ENCODE measurements around the gene PCDHGA1. TPM values are rescaled to one million over a fixed set of nuclear protein-coding genes. Genes with fewer than 3 reads are reported as not detected.

The PCDHGA1 gene
- total and polyA plus RNA-seq, 9 of the 15 experiments (the other 6 are each of a cell fraction or from before 2014, with no cell fraction given), result 0.05 to 0.26 (median 0.18) TPM; not detected in 2

DNA sequence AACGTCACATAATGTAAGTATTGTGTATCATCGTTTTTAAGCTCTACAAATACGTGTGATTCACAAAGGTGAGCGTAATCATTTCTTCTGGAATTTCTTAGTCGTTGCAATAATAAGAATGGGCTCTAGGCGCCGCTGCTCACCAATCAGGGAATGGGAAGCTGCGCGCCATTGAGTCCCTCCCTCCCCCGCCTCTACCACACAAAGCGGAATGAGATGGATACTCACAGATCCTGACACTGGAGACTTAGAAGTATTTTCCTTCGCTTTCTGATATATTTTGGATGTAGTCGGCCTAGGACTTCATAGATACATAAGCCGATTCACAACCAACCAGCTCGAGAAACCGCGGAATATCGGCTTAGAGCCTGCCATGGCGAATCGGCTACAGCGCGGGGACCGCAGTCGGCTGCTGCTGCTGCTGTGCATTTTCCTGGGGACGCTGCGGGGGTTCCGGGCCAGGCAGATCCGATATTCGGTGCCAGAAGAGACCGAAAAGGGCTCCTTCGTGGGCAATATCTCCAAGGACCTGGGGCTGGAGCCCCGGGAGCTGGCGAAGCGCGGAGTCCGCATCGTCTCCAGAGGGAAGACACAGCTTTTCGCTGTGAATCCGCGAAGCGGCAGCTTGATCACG is 90.7 kb downstream of the PCDHGA1 start, which contains the start of gene PCDHGA11 (continued):
- TF ChIP-seq RBM17 (IDR thresholded peaks at IDR 0.05; ENCODE audit: borderline replicate concordance, low read depth, low read length), result no peak
- TF ChIP-seq CEBPG (CRISPR knock-in tag; IDR thresholded peaks at IDR 0.05), result no peak
- no peak for TF ChIP-seq CEBPG (tag; conservative IDR thresholded peaks at IDR 0.05 in 1 of 2, IDR thresholded peaks at IDR 0.05 in 1 of 2)
- TF ChIP-seq, protein P1, sequence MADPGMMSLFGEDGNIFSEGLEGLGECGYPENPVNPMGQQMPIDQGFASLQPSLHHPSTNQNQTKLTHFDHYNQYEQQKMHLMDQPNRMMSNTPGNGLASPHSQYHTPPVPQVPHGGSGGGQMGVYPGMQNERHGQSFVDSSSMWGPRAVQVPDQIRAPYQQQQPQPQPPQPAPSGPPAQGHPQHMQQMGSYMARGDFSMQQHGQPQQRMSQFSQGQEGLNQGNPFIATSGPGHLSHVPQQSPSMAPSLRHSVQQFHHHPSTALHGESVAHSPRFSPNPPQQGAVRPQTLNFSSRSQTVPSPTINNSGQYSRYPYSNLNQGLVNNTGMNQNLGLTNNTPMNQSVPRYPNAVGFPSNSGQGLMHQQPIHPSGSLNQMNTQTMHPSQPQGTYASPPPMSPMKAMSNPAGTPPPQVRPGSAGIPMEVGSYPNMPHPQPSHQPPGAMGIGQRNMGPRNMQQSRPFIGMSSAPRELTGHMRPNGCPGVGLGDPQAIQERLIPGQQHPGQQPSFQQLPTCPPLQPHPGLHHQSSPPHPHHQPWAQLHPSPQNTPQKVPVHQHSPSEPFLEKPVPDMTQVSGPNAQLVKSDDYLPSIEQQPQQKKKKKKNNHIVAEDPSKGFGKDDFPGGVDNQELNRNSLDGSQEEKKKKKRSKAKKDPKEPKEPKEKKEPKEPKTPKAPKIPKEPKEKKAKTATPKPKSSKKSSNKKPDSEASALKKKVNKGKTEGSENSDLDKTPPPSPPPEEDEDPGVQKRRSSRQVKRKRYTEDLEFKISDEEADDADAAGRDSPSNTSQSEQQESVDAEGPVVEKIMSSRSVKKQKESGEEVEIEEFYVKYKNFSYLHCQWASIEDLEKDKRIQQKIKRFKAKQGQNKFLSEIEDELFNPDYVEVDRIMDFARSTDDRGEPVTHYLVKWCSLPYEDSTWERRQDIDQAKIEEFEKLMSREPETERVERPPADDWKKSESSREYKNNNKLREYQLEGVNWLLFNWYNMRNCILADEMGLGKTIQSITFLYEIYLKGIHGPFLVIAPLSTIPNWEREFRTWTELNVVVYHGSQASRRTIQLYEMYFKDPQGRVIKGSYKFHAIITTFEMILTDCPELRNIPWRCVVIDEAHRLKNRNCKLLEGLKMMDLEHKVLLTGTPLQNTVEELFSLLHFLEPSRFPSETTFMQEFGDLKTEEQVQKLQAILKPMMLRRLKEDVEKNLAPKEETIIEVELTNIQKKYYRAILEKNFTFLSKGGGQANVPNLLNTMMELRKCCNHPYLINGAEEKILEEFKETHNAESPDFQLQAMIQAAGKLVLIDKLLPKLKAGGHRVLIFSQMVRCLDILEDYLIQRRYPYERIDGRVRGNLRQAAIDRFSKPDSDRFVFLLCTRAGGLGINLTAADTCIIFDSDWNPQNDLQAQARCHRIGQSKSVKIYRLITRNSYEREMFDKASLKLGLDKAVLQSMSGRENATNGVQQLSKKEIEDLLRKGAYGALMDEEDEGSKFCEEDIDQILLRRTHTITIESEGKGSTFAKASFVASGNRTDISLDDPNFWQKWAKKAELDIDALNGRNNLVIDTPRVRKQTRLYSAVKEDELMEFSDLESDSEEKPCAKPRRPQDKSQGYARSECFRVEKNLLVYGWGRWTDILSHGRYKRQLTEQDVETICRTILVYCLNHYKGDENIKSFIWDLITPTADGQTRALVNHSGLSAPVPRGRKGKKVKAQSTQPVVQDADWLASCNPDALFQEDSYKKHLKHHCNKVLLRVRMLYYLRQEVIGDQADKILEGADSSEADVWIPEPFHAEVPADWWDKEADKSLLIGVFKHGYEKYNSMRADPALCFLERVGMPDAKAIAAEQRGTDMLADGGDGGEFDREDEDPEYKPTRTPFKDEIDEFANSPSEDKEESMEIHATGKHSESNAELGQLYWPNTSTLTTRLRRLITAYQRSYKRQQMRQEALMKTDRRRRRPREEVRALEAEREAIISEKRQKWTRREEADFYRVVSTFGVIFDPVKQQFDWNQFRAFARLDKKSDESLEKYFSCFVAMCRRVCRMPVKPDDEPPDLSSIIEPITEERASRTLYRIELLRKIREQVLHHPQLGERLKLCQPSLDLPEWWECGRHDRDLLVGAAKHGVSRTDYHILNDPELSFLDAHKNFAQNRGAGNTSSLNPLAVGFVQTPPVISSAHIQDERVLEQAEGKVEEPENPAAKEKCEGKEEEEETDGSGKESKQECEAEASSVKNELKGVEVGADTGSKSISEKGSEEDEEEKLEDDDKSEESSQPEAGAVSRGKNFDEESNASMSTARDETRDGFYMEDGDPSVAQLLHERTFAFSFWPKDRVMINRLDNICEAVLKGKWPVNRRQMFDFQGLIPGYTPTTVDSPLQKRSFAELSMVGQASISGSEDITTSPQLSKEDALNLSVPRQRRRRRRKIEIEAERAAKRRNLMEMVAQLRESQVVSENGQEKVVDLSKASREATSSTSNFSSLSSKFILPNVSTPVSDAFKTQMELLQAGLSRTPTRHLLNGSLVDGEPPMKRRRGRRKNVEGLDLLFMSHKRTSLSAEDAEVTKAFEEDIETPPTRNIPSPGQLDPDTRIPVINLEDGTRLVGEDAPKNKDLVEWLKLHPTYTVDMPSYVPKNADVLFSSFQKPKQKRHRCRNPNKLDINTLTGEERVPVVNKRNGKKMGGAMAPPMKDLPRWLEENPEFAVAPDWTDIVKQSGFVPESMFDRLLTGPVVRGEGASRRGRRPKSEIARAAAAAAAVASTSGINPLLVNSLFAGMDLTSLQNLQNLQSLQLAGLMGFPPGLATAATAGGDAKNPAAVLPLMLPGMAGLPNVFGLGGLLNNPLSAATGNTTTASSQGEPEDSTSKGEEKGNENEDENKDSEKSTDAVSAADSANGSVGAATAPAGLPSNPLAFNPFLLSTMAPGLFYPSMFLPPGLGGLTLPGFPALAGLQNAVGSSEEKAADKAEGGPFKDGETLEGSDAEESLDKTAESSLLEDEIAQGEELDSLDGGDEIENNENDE (IDR thresholded peaks at IDR 0.05; ENCODE audit: low read depth, low read length), result no peak
- TF ChIP-seq DPF2 (IDR thresholded peaks at IDR 0.05), result no peak
- TF ChIP-seq, protein P2, sequence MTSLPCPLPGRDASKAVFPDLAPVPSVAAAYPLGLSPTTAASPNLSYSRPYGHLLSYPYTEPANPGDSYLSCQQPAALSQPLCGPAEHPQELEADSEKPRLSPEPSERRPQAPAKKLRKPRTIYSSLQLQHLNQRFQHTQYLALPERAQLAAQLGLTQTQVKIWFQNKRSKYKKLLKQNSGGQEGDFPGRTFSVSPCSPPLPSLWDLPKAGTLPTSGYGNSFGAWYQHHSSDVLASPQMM (CRISPR knock-in tag; IDR thresholded peaks at IDR 0.05), result no peak
- TF ChIP-seq RCOR1 (IDR thresholded peaks at IDR 0.05; ENCODE audit: borderline replicate concordance in 1 of 2, low read depth in 2 of 2, low read length in 2 of 2), result no peak
- TF ChIP-seq ZNF436 (CRISPR knock-in tag; IDR thresholded peaks at IDR 0.05), result no peak

Measured in K562 (cell line).